SK-N-MC (cell line): ENCODE measurements around the gene SMAD6.

Source experiments
- EZH2 ChIP-seq: fragments of 200-600 bp; sonication (generic); IDR thresholded peaks from one replicate; pipeline ENCODE4 v1.6.1; 2017; ENCODE audit warnings: antibody characterized with exemption
- POLR2AphosphoS5 ChIP-seq: IDR thresholded peaks from 2 replicates; pipeline ENCODE4 v1.6.1; 2012; ENCODE audit warnings: mild to moderate bottlenecking, low read depth, low read length, borderline replicate concordance

- TF ChIP-seq POLR2AphosphoS5 (no peak), EZH2 (no peak)
These were observed 22.0 kb downstream of the SMAD6 start for GRCh38 chr15:66723826-66724731.
